HG02870 (cell line): Measurements from ENCODE around the gene NFS1.

Experiments
- ATAC-seq: cut with Tn5 transposase; IDR thresholded peaks from one replicate; pipeline ENCODE4 v1.9.1; 2021; ENCODE audit warnings: mild to moderate bottlenecking, moderate library complexity; ENCODE audit not compliant: unreplicated experiment

NFS1 gene

GRCh38 chr20:35644806-35645205, 54.3 kb downstream of the NFS1 start:
- ATAC-seq: no peak

GRCh38 chr20:35643045-35643444, 56.1 kb downstream of the NFS1 start:
- ATAC-seq: no peak

- no peak for ATAC-seq
These were observed 57.4 kb downstream of the NFS1 start for GRCh38 chr20:35641743-35642142.

- ATAC-seq: no peak
These were observed 58.4 kb downstream of the NFS1 start for GRCh38 chr20:35640724-35641123.

GRCh38 chr20:35638751-35639150, 60.4 kb downstream of the NFS1 start:
- no peak for ATAC-seq

- ATAC-seq: no peak
These were observed 61.9 kb downstream of the NFS1 start for GRCh38 chr20:35637276-35637675.

GRCh38 chr20:35636095-35636494, 63.1 kb downstream of the NFS1 start:
- ATAC-seq: no peak

GRCh38 chr20:35635652-35636051, 63.5 kb downstream of the NFS1 start:
- ATAC-seq: no peak

GRCh38 chr20:35632539-35633115, 66.5 kb downstream of the NFS1 start:
- no peak for ATAC-seq

GRCh38 chr20:35630636-35631035, 68.5 kb downstream of the NFS1 start:
- no peak for ATAC-seq

GRCh38 chr20:35629427-35630145, 69.6 kb downstream of the NFS1 start:
- no peak for ATAC-seq

GRCh38 chr20:35627121-35627520, 72.0 kb downstream of the NFS1 start:
- no peak for ATAC-seq

- ATAC-seq: no peak
These were observed 72.7 kb downstream of the NFS1 start for GRCh38 chr20:35626386-35627001.

- no peak for ATAC-seq
These were observed 73.4 kb downstream of the NFS1 start for GRCh38 chr20:35625584-35626385.

GRCh38 chr20:35621560-35621946, 77.6 kb downstream of the NFS1 start:
- no peak for ATAC-seq

GRCh38 chr20:35620818-35621559, 78.2 kb downstream of the NFS1 start:
- ATAC-seq: no peak

GRCh38 chr20:35619196-35620095, 79.7 kb downstream of the NFS1 start:
- peak; percentile 39 for ATAC-seq

GRCh38 chr20:35618263-35619131, 80.7 kb downstream of the NFS1 start:
- ATAC-seq: no peak
